Measurements from ENCODE around the gene KRTAP5-7. TPM values are rescaled to one million over a fixed set of nuclear protein-coding genes. Genes with fewer than 3 reads are reported as not detected.

The KRTAP5-7 gene
- total RNA-seq, 1 experiment from 2014 or later: not detected

DNA sequence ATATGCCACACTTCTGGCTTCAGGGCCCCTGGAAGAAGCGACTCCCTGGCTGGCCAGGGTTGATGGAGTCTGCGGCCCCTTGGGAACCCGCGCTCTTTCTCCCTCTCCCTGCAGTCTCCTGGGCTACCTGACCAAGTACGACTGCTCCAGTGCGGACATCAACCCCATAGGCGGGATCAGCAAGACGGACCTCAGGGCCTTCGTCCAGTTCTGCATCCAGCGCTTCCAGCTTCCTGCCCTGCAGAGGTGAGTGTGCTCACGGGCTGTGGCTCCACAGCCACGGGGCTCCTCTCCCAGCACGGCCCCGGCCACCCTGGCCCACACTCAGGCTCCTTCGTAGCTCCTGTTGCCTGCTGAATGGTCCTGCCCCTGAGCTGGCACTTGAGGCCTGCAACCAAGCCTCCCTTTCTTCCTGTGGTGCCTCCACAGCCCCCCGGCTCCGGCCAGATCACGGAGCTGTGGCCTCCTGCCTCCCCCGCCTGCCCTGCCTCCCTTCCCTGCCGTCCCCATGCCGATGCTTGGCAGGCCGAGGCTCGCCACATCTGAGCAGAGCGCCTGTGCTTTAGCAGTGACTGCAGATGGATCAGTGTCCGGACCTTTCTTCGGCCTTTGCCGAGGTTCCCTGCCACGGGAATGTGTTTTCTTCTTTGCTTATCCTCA is 36.2 kb upstream of the KRTAP5-7 start:
- Histone ChIP-seq H3K27ac (ENCODE audit: low read length) (no peak overlapping the region), H4K20me1 (ENCODE audit: low read length) (no peaks in the 10 kb centered on the region), H3F3A (ENCODE audit: low read length, unreplicated experiment) (no peaks in the 10 kb centered on the region), H3K4me2 (ENCODE audit: low read length) (no peak overlapping the region), H3K9ac (ENCODE audit: low read length) (no peak overlapping the region), H3K79me2 (ENCODE audit: low read length) (no peaks in the 10 kb centered on the region), H3K27me3 (ENCODE audit: low read length) (no peaks in the 10 kb centered on the region), H3K4me3 (ENCODE audit: low read length) (no peak overlapping the region), H2AFZ (ENCODE audit: low read length) (no peak overlapping the region), H3K36me3 (ENCODE audit: low read depth, low read length) (peaks cover 10% of the 10 kb centered on the region), H3K4me1 (ENCODE audit: insufficient read depth, low read length) (peaks cover 13% of the 10 kb centered on the region), H3K9me2 (replicated peaks; ENCODE audit: low read length) (no peaks in the 10 kb centered on the region), H3K9me3 (ENCODE audit: low read length) (no peaks in the 10 kb centered on the region)
- POLR2A ChIA-PET (ENCODE audit: unreplicated experiment): no interaction called here
- no peak for ATAC-seq
- TF ChIP-seq, protein P1, sequence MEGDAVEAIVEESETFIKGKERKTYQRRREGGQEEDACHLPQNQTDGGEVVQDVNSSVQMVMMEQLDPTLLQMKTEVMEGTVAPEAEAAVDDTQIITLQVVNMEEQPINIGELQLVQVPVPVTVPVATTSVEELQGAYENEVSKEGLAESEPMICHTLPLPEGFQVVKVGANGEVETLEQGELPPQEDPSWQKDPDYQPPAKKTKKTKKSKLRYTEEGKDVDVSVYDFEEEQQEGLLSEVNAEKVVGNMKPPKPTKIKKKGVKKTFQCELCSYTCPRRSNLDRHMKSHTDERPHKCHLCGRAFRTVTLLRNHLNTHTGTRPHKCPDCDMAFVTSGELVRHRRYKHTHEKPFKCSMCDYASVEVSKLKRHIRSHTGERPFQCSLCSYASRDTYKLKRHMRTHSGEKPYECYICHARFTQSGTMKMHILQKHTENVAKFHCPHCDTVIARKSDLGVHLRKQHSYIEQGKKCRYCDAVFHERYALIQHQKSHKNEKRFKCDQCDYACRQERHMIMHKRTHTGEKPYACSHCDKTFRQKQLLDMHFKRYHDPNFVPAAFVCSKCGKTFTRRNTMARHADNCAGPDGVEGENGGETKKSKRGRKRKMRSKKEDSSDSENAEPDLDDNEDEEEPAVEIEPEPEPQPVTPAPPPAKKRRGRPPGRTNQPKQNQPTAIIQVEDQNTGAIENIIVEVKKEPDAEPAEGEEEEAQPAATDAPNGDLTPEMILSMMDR (conservative IDR thresholded peaks at IDR 0.05; ENCODE audit: low read depth, low read length): no peak
- TF ChIP-seq EZH2 (IDR thresholded peaks at IDR 0.05; ENCODE audit: low read length, unreplicated experiment) (no peak), EZH2phosphoT487 (IDR thresholded peaks at IDR 0.05; ENCODE audit: borderline replicate concordance, low read length) (no peak)
- no peak for DNase-seq
- no TSS peak for BruUV-seq (replicated peaks)
- intact Hi-C loops (cut with micrococcal nuclease): no loop called here
- CTCF ChIA-PET: no interaction called here

DNA sequence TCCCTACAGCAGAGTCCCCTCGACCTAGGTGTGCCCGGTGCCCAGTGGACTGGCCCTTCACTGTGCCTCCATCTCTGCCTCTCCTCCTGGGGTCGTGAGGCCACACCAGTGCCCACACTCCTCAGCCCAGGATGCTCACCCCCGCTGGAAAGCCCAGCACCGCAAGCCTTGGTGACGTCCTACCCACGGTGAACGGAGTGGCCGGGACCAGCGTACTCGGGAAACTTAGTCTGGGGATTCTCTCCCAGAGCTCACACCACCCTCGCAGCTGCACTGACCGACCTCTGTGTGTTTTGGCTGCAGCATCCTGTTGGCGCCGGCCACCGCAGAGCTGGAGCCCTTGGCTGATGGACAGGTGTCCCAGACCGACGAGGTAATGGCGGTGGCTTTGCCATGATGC is 35.5 kb upstream of the KRTAP5-7 start:
- TF ChIP-seq EZH2phosphoT487 (IDR thresholded peaks at IDR 0.05; ENCODE audit: borderline replicate concordance, low read length) (no peak), EZH2 (IDR thresholded peaks at IDR 0.05; ENCODE audit: low read length, unreplicated experiment) (no peak)
- TF ChIP-seq, protein P1 (conservative IDR thresholded peaks at IDR 0.05; ENCODE audit: low read depth, low read length): no peak
- H3K79me2 ChIP-seq (ENCODE audit: low read length): no peaks in the 10 kb centered on the region
- no peaks in the 10 kb centered on the region for H4K20me1 ChIP-seq (ENCODE audit: low read length)
- no TSS peak for BruUV-seq (replicated peaks)
- ChIA-PET CTCF (no interaction called here), POLR2A (ENCODE audit: unreplicated experiment) (no interaction called here)
- peaks cover 13% of the 10 kb centered on the region for H3K4me1 ChIP-seq (ENCODE audit: insufficient read depth, low read length)
- no peak overlapping the region for H2AFZ ChIP-seq (ENCODE audit: low read length)
- no peaks in the 10 kb centered on the region for H3F3A ChIP-seq (ENCODE audit: low read length, unreplicated experiment)
- intact Hi-C loops (cut with micrococcal nuclease): no loop called here
- H3K4me3 ChIP-seq (ENCODE audit: low read length): no peak overlapping the region
- no peak overlapping the region for H3K4me2 ChIP-seq (ENCODE audit: low read length)
- H3K27ac ChIP-seq (ENCODE audit: low read length): no peak overlapping the region
- no peaks in the 10 kb centered on the region for H3K9me3 ChIP-seq (ENCODE audit: low read length)
- DNase-seq (no peak), ATAC-seq (no peak)
- peaks cover 14% of the 10 kb centered on the region for H3K36me3 ChIP-seq (ENCODE audit: low read depth, low read length)
- no peaks in the 10 kb centered on the region for H3K27me3 ChIP-seq (ENCODE audit: low read length)
- no peaks in the 10 kb centered on the region for H3K9me2 ChIP-seq (replicated peaks; ENCODE audit: low read length)
- no peak overlapping the region for H3K9ac ChIP-seq (ENCODE audit: low read length)

DNA sequence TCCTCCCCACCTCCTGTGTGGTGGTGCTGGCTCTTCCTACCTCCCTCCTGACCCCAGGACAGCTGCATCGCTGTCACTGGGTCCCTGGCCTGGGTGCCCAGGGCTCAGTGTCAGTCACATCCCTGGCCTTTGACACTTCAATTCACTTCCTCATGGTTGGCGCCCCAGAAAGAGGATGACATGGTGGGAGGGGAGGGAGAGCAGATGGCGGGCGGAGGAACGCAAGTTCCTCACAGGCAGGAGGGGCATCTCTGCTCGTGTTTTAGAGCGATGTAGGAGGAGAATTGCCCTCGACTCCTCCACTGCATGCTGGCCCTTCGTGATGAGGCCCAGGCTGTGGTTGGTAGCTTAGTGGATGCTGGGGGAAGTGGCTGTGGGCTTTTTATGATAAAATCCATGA is 35.1 kb upstream of the KRTAP5-7 start:
- intact Hi-C loops (cut with micrococcal nuclease): no loop called here
- Histone ChIP-seq H3K9me2 (replicated peaks; ENCODE audit: low read length) (no peaks in the 10 kb centered on the region), H3K4me1 (ENCODE audit: insufficient read depth, low read length) (peaks cover 13% of the 10 kb centered on the region), H4K20me1 (ENCODE audit: low read length) (no peaks in the 10 kb centered on the region), H3K79me2 (ENCODE audit: low read length) (no peaks in the 10 kb centered on the region), H3K36me3 (ENCODE audit: low read depth, low read length) (peaks cover 14% of the 10 kb centered on the region), H3K4me2 (ENCODE audit: low read length) (no peak overlapping the region), H3K27me3 (ENCODE audit: low read length) (no peaks in the 10 kb centered on the region), H2AFZ (ENCODE audit: low read length) (no peak overlapping the region), H3K9me3 (ENCODE audit: low read length) (no peaks in the 10 kb centered on the region), H3K27ac (ENCODE audit: low read length) (no peak overlapping the region), H3F3A (ENCODE audit: low read length, unreplicated experiment) (no peaks in the 10 kb centered on the region), H3K9ac (ENCODE audit: low read length) (no peak overlapping the region), H3K4me3 (ENCODE audit: low read length) (no peak overlapping the region)
- BruUV-seq (replicated peaks): no TSS peak
- no peak for DNase-seq
- CTCF ChIA-PET: no interaction called here
- POLR2A ChIA-PET (ENCODE audit: unreplicated experiment): no interaction called here
- no peak for ATAC-seq
- TF ChIP-seq EZH2phosphoT487 (IDR thresholded peaks at IDR 0.05; ENCODE audit: borderline replicate concordance, low read length): no peak
- TF ChIP-seq, protein P1 (conservative IDR thresholded peaks at IDR 0.05; ENCODE audit: low read depth, low read length): no peak
- no peak for TF ChIP-seq EZH2 (IDR thresholded peaks at IDR 0.05; ENCODE audit: low read length, unreplicated experiment)
